ENCODE results near the gene TNRC6C. TPM values are rescaled to one million over a fixed set of nuclear protein-coding genes. Genes with fewer than 3 reads are reported as not detected.

TNRC6C gene
- polyA plus RNA-seq, 1 donor (not counting 4 experiments of a cell fraction or from before 2014, with no cell fraction given): 0.34 TPM

- dilution Hi-C loops (cut with MboI; ENCODE audit: extremely low pct_ligation_motif_present, low sequenced_read_pairs): no loop called here
- no peaks in the 10 kb centered on the region for H3K4me1 ChIP-seq (ENCODE audit: control insufficient read depth, extremely low read depth, insufficient read depth, low read length)
- no peak for FAIRE-seq
Observed at GRCh38 chr17:77936881-77937280, 21.6 kb upstream of the TNRC6C start.

DNA sequence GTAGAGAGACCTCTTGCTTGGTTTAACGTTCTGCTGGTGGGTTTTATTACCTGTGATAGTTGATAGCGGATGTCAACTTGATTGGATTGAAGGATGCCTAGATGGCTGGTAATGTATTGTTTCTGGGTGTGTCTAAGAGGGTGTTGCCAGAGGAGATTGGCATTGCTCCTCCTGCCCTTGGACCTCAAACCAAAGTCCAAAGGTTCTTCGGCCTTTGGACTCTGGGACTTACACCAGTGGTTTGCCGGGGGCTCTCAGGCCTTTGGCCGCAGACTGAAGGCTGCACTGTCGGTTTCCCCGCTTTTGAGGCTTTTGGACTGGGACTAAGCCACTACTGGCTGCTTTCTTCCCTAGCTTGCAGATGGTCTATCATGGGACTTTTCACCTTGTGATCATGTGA, 17.5 kb upstream of the TNRC6C start:
- dilution Hi-C loops (cut with MboI; ENCODE audit: extremely low pct_ligation_motif_present, low sequenced_read_pairs): no loop called here
- no peaks in the 10 kb centered on the region for H4K20me1 ChIP-seq (ENCODE audit: control insufficient read depth, extremely low read depth, insufficient read depth, low read length)
- no peaks in the 10 kb centered on the region for H3K36me3 ChIP-seq (ENCODE audit: control insufficient read depth in 2 of 2, extremely low read depth in 1 of 2, insufficient read depth in 2 of 2, low read length in 2 of 2)
- H3K4me2 ChIP-seq (ENCODE audit: control insufficient read depth, extremely low read depth, insufficient read depth, low read depth, low read length): no peak overlapping the region
- H3K4me1 ChIP-seq (ENCODE audit: control insufficient read depth, extremely low read depth, insufficient read depth, low read length): no peaks in the 10 kb centered on the region
- no peak overlapping the region for H2AFZ ChIP-seq (ENCODE audit: control insufficient read depth, low read length)
- FAIRE-seq (no peak), DNase-seq (ENCODE audit: low read depth, low spot score) (no peak)
- no peak overlapping the region for H3K4me3 ChIP-seq (ENCODE audit: control insufficient read depth in 2 of 3, extremely low read depth in 1 of 3, insufficient read depth in 2 of 3, low read depth in 1 of 3, low read length in 3 of 3)
- H3K27ac ChIP-seq (ENCODE audit: control insufficient read depth, insufficient read depth, low read length): no peak overlapping the region
- H3K9me1 ChIP-seq (ENCODE audit: control insufficient read depth, extremely low read depth, insufficient read depth, low read length): no peaks in the 10 kb centered on the region
- no peak for TF ChIP-seq EZH2 (IDR thresholded peaks at IDR 0.05; ENCODE audit: low read length)
- TF ChIP-seq, protein P1, sequence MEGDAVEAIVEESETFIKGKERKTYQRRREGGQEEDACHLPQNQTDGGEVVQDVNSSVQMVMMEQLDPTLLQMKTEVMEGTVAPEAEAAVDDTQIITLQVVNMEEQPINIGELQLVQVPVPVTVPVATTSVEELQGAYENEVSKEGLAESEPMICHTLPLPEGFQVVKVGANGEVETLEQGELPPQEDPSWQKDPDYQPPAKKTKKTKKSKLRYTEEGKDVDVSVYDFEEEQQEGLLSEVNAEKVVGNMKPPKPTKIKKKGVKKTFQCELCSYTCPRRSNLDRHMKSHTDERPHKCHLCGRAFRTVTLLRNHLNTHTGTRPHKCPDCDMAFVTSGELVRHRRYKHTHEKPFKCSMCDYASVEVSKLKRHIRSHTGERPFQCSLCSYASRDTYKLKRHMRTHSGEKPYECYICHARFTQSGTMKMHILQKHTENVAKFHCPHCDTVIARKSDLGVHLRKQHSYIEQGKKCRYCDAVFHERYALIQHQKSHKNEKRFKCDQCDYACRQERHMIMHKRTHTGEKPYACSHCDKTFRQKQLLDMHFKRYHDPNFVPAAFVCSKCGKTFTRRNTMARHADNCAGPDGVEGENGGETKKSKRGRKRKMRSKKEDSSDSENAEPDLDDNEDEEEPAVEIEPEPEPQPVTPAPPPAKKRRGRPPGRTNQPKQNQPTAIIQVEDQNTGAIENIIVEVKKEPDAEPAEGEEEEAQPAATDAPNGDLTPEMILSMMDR (optimal IDR thresholded peaks at IDR 0.05 in 1 of 3, IDR thresholded peaks at IDR 0.05 in 1 of 3, conservative IDR thresholded peaks at IDR 0.05 in 1 of 3; ENCODE audit: extremely low read depth in 1 of 3, insufficient read depth in 2 of 3, low read length in 3 of 3): no peak
- H3K9ac ChIP-seq (ENCODE audit: control insufficient read depth, extremely low read depth, insufficient read depth, low read length): no peak overlapping the region
- H3K27me3 ChIP-seq (ENCODE audit: control insufficient read depth, extremely low read depth, insufficient read depth, low read length): peaks cover 8% of the 10 kb centered on the region
- H3K79me2 ChIP-seq (ENCODE audit: control insufficient read depth, insufficient read depth, low read length): no peaks in the 10 kb centered on the region
- H3K9me3 ChIP-seq (ENCODE audit: control insufficient read depth, low read depth, low read length): no peaks in the 10 kb centered on the region

More at GRCh38 chr17:77936881-77937280, 21.6 kb upstream of the TNRC6C start:
- H3K79me2 ChIP-seq (ENCODE audit: control insufficient read depth, insufficient read depth, low read length): no peaks in the 10 kb centered on the region
- H3K27me3 ChIP-seq (ENCODE audit: control insufficient read depth, extremely low read depth, insufficient read depth, low read length): peaks cover 8% of the 10 kb centered on the region
- H3K4me2 ChIP-seq (ENCODE audit: control insufficient read depth, extremely low read depth, insufficient read depth, low read depth, low read length): no peak overlapping the region
- no peak overlapping the region for H2AFZ ChIP-seq (ENCODE audit: control insufficient read depth, low read length)
- H3K9ac ChIP-seq (ENCODE audit: control insufficient read depth, extremely low read depth, insufficient read depth, low read length): no peak overlapping the region
- no peak overlapping the region for H3K4me3 ChIP-seq (ENCODE audit: control insufficient read depth in 2 of 3, extremely low read depth in 1 of 3, insufficient read depth in 2 of 3, low read depth in 1 of 3, low read length in 3 of 3)
- no peaks in the 10 kb centered on the region for H3K9me3 ChIP-seq (ENCODE audit: control insufficient read depth, low read depth, low read length)
- TF ChIP-seq, protein P1 (optimal IDR thresholded peaks at IDR 0.05 in 1 of 3, IDR thresholded peaks at IDR 0.05 in 1 of 3, conservative IDR thresholded peaks at IDR 0.05 in 1 of 3; ENCODE audit: extremely low read depth in 1 of 3, insufficient read depth in 2 of 3, low read length in 3 of 3): no peak
- no peak for TF ChIP-seq EZH2 (IDR thresholded peaks at IDR 0.05; ENCODE audit: low read length)
- H3K27ac ChIP-seq (ENCODE audit: control insufficient read depth, insufficient read depth, low read length): no peak overlapping the region
- no peaks in the 10 kb centered on the region for H3K36me3 ChIP-seq (ENCODE audit: control insufficient read depth in 2 of 2, extremely low read depth in 1 of 2, insufficient read depth in 2 of 2, low read length in 2 of 2)
- no peaks in the 10 kb centered on the region for H4K20me1 ChIP-seq (ENCODE audit: control insufficient read depth, extremely low read depth, insufficient read depth, low read length)
- no peak for DNase-seq (ENCODE audit: low read depth, low spot score)
- no peaks in the 10 kb centered on the region for H3K9me1 ChIP-seq (ENCODE audit: control insufficient read depth, extremely low read depth, insufficient read depth, low read length)

Measured in keratinocyte (primary cell).